Naive B cell (primary cell): ENCODE results near the gene KIR3DL1. TPM values are rescaled to one million over a fixed set of nuclear protein-coding genes. Genes with fewer than 3 reads are reported as not detected.
"Not testable (repeated sequence)": the region's sequence is repeated elsewhere in the genome, so short reads cannot be mapped to it uniquely, and the experiment has no call there.

Experiments used
- ATAC-seq, 2 donors: fragments of 150-1000 bp; cut with Tn5 transposase; 2 replicates each; pipeline ENCODE4 v1.10.0; 2021; ENCODE audit warnings: low read depth in 2 of 2, mild to moderate bottlenecking in 2 of 2, moderate library complexity in 2 of 2
- DNase-seq: peaks from one replicate; pipeline ENCODE4 v3.0.0; 2022
- H3K27ac Mint-ChIP-seq, 6 donors: one replicate each; pipeline ENCODE4 v1.8.0; 2020 to 2022; ENCODE audit warnings: mild to moderate bottlenecking in 6 of 6, mixed read lengths in 6 of 6, moderate library complexity in 5 of 6, inconsistent platforms in 2 of 6
- H3K27me3 Mint-ChIP-seq, 3 donors: one replicate each; pipeline ENCODE4 v1.8.0; 2021 to 2022; ENCODE audit warnings: mixed read lengths in 3 of 3, mild to moderate bottlenecking in 1 of 3
- H3K36me3 Mint-ChIP-seq, 2 donors: one replicate each; pipeline ENCODE4 v1.8.0; 2020 to 2022; ENCODE audit warnings: mixed read lengths in 2 of 2, inconsistent platforms in 1 of 2, mild to moderate bottlenecking in 1 of 2
- H3K4me1 Mint-ChIP-seq, 3 donors: one replicate each; pipeline ENCODE4 v1.8.0; 2020 to 2022; ENCODE audit warnings: mixed read lengths in 3 of 3, inconsistent platforms in 1 of 3, mild to moderate bottlenecking in 1 of 3, moderate library complexity in 1 of 3
- H3K4me3 Mint-ChIP-seq, 8 donors: one replicate each; pipeline ENCODE4 v1.8.0; 2020 to 2022; ENCODE audit warnings: mild to moderate bottlenecking in 8 of 8, mixed read lengths in 8 of 8, moderate library complexity in 8 of 8, inconsistent platforms in 2 of 8
- H3K9me3 Mint-ChIP-seq, 7 donors: one replicate each; pipeline ENCODE4 v1.8.0; 2020 to 2022; ENCODE audit warnings: mixed read lengths in 7 of 7, mild to moderate bottlenecking in 5 of 7, inconsistent platforms in 2 of 7, moderate library complexity in 1 of 7
- polyA plus RNA-seq, 6 donors: library from polyadenylated mRNA; unstranded; fragments of 300-500 nt; fragmentation: Illumina TruSeq; gene quantifications; one replicate each; pipeline ENCODE4 v1.2.3, GENCODE V29; 2021; ENCODE audit warnings: low read depth in 6 of 6

KIR3DL1 gene
- under 1 TPM in 2 of 6 donors, not detected in 4; 0.26 to 0.53 TPM for polyA plus RNA-seq

DNA sequence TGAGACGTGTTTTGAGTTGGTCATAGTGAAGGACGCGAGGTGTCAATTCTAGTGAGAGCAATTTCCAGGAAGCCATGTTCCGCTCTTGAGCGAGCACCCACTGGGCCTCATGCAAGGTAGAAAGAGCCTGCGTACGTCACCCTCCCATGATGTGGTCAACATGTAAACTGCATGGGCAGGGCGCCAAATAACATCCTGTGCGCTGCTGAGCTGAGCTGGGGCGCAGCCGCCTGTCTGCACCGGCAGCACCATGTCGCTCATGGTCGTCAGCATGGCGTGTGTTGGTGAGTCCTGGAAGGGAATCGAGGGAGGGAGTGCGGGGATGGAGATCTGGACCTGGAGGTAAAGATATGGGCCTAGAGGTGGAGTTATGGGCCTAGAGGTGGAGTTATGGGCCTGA lies at the start of gene KIR3DL1:
Gene KIR3DL1 (plus strand): TSS at position 218 of the 400 bp plus-strand sequence.
- not testable (repeated sequence) for H3K4me3 Mint-ChIP-seq, H3K4me1 Mint-ChIP-seq, ATAC-seq, DNase-seq, H3K36me3 Mint-ChIP-seq
- H3K27me3 Mint-ChIP-seq: peaks cover 36 to 47% (median 36%) of the 10 kb centered on the region in 3 donors
- H3K9me3 Mint-ChIP-seq: peaks cover 0 to 16% (median 6%) of the 10 kb centered on the region in 7 donors
- peak within 1 kb of the TSS in 1 of 6 donors; percentile 81 for H3K27ac Mint-ChIP-seq

- H3K9me3 Mint-ChIP-seq, H3K4me1 Mint-ChIP-seq, H3K27ac Mint-ChIP-seq, ATAC-seq, DNase-seq, H3K4me3 Mint-ChIP-seq, H3K36me3 Mint-ChIP-seq: not testable (repeated sequence)
- peaks cover 8 to 35% (median 23%) of the 10 kb centered on the region in 3 donors for H3K27me3 Mint-ChIP-seq
Measured at GRCh38 chr19:54769646-54770045, 46.6 kb upstream of the KIR3DL1 start, which contains the start of gene KIR2DL1. Gene KIR2DL1, plus strand, starts transcription at chr19:54769793. Its CDS starts 58 bp downstream, at chr19:54769851.

DNA sequence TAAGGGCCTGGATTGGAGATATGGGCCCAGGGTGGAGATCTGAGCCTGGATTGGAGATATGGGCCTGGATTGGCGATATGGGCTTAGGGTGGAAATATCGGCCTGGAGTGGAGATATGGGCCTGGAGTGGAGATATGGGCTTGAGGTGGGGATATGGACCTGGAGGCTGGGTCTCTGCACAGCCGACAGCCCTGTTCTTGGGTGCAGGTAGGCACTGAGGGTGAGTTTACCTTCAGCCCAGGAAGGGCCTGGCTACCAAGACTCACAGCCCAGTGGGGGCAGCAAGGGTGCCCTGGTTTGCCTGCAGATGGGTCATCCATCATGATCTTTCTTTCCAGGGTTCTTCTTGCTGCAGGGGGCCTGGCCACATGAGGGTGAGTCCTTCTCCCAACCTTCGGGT lies 45.8 kb upstream of the KIR3DL1 start:
- H3K4me1 Mint-ChIP-seq, ATAC-seq, H3K9me3 Mint-ChIP-seq, H3K4me3 Mint-ChIP-seq, DNase-seq, H3K27ac Mint-ChIP-seq, H3K36me3 Mint-ChIP-seq: not testable (repeated sequence)
- H3K27me3 Mint-ChIP-seq: peaks cover 10 to 30% (median 26%) of the 10 kb centered on the region in 3 donors

GRCh38 chr19:54771018-54771960 lies 45.0 kb upstream of the KIR3DL1 start:
- not testable (repeated sequence) for H3K36me3 Mint-ChIP-seq, H3K9me3 Mint-ChIP-seq, ATAC-seq, H3K4me3 Mint-ChIP-seq, H3K4me1 Mint-ChIP-seq, DNase-seq
- peaks cover 10 to 30% (median 23%) of the 10 kb centered on the region in 3 donors for H3K27me3 Mint-ChIP-seq
- peak overlapping the region in 1 of 6 donors; percentile 54 for H3K27ac Mint-ChIP-seq

GRCh38 chr19:54772666-54773065 lies 43.6 kb upstream of the KIR3DL1 start:
- not testable (repeated sequence) for H3K27ac Mint-ChIP-seq, H3K4me3 Mint-ChIP-seq, ATAC-seq, DNase-seq, H3K4me1 Mint-ChIP-seq, H3K36me3 Mint-ChIP-seq, H3K9me3 Mint-ChIP-seq
- H3K27me3 Mint-ChIP-seq: peaks cover 6 to 30% (median 15%) of the 10 kb centered on the region in 3 donors

GRCh38 chr19:54775095-54775815 lies 41.0 kb upstream of the KIR3DL1 start:
- H3K27me3 Mint-ChIP-seq: peaks cover 17 to 28% (median 23%) of the 10 kb centered on the region in 3 donors
- not testable (repeated sequence) for DNase-seq, H3K36me3 Mint-ChIP-seq, ATAC-seq, H3K4me3 Mint-ChIP-seq, H3K4me1 Mint-ChIP-seq, H3K27ac Mint-ChIP-seq, H3K9me3 Mint-ChIP-seq

GRCh38 chr19:54775830-54776229 lies 40.4 kb upstream of the KIR3DL1 start:
- H3K27me3 Mint-ChIP-seq: peaks cover 20 to 26% (median 21%) of the 10 kb centered on the region in 3 donors
- H3K36me3 Mint-ChIP-seq, DNase-seq, H3K4me1 Mint-ChIP-seq, H3K4me3 Mint-ChIP-seq, H3K9me3 Mint-ChIP-seq, H3K27ac Mint-ChIP-seq, ATAC-seq: not testable (repeated sequence)

DNA sequence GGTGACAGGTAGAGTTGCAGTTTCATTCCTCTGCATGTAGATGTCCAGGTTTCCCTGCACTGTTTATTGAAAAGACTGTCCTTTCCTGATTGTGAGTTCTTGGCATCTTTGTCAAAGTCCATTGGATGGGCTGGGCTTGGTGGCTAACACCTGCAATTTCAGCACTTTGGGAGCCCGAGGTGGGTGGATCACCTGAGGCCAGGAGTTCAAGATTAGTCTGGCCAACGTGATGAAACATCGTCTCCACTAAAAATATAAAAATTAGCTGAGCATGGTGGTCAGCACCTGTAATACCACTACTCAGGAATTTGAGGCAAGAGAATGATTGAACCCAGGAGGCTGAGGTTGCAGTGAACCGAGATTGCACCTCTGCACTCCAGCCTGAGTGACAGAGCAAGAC lies 38.4 kb upstream of the KIR3DL1 start:
- H3K27me3 Mint-ChIP-seq: peaks cover 20 to 34% (median 32%) of the 10 kb centered on the region in 3 donors
- not testable (repeated sequence) for ATAC-seq, H3K27ac Mint-ChIP-seq, H3K9me3 Mint-ChIP-seq, H3K36me3 Mint-ChIP-seq, H3K4me1 Mint-ChIP-seq, DNase-seq, H3K4me3 Mint-ChIP-seq

- not testable (repeated sequence) for H3K9me3 Mint-ChIP-seq, H3K4me3 Mint-ChIP-seq, H3K4me1 Mint-ChIP-seq, H3K36me3 Mint-ChIP-seq, ATAC-seq, DNase-seq, H3K27ac Mint-ChIP-seq
- H3K27me3 Mint-ChIP-seq: peaks cover 21 to 45% (median 32%) of the 10 kb centered on the region in 3 donors
Measured at GRCh38 chr19:54778896-54779295, 37.4 kb upstream of the KIR3DL1 start.

- H3K4me1 Mint-ChIP-seq, H3K4me3 Mint-ChIP-seq, ATAC-seq, H3K27ac Mint-ChIP-seq, H3K9me3 Mint-ChIP-seq, DNase-seq, H3K36me3 Mint-ChIP-seq: not testable (repeated sequence)
- H3K27me3 Mint-ChIP-seq: peaks cover 31 to 68% (median 54%) of the 10 kb centered on the region in 3 donors
Measured at GRCh38 chr19:54782916-54783315, 33.4 kb upstream of the KIR3DL1 start.

GRCh38 chr19:54786091-54786723 lies 30.1 kb upstream of the KIR3DL1 start:
- peaks cover 18 to 62% (median 53%) of the 10 kb centered on the region in 3 donors for H3K27me3 Mint-ChIP-seq
- not testable (repeated sequence) for ATAC-seq, H3K4me3 Mint-ChIP-seq, H3K27ac Mint-ChIP-seq, DNase-seq, H3K36me3 Mint-ChIP-seq, H3K9me3 Mint-ChIP-seq, H3K4me1 Mint-ChIP-seq

GRCh38 chr19:54788154-54788553 lies 28.1 kb upstream of the KIR3DL1 start:
- ATAC-seq, H3K27ac Mint-ChIP-seq, H3K9me3 Mint-ChIP-seq: not testable (repeated sequence)

DNA sequence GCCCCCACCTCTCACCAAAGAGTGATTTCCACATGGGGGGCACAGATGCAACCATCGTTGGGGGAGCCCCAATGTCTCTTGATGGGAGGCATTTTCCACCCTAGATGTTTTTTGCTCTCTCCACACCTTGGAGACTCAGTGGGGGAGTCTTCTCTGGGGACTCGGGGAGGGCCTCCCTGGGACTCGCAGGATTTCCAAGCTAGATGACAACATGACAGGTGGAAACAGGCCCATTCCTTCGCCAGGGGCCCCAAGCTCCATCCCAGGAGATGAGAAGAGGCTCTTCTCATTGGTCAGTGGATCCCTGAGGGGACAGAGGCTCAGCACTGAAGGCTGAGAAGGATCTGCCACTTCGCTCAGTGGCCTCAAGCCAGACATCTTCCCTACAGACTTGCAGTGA lies 25.6 kb upstream of the KIR3DL1 start:
- peaks cover 0 to 4% (median 0%) of the 10 kb centered on the region in 7 donors for H3K9me3 Mint-ChIP-seq
- no peaks in the 10 kb centered on the region for H3K36me3 Mint-ChIP-seq
- H3K4me1 Mint-ChIP-seq: peaks cover 12 to 26% (median 16%) of the 10 kb centered on the region in 3 donors
- no peak for DNase-seq
- H3K27ac Mint-ChIP-seq: no peak overlapping the region
- H3K4me3 Mint-ChIP-seq: no peak overlapping the region
- ATAC-seq: no peak
- H3K27me3 Mint-ChIP-seq: peaks cover 8 to 28% (median 26%) of the 10 kb centered on the region in 3 donors

More at GRCh38 chr19:54788154-54788553, 28.1 kb upstream of the KIR3DL1 start:
- not testable (repeated sequence) for H3K4me3 Mint-ChIP-seq, DNase-seq, H3K36me3 Mint-ChIP-seq
- H3K27me3 Mint-ChIP-seq: peaks cover 18 to 45% (median 37%) of the 10 kb centered on the region in 3 donors
- peaks cover 6 to 18% (median 8%) of the 10 kb centered on the region in 3 donors for H3K4me1 Mint-ChIP-seq
